Measurements from ENCODE around the gene SH2B3. TPM values are rescaled to one million over a fixed set of nuclear protein-coding genes. Genes with fewer than 3 reads are reported as not detected.

The SH2B3 gene
- polyA plus RNA-seq, 1 donor from 2014 or later, result 3.0 TPM

GRCh38 chr12:111427417-111428074, 21.8 kb downstream of the SH2B3 start:
- Histone ChIP-seq H3K79me2 (replicated peaks; ENCODE audit: insufficient read depth, low read length) (no peaks in the 10 kb centered on the region), H3K27me3 (ENCODE audit: insufficient read depth, low read depth, low read length) (no peaks in the 10 kb centered on the region), H3K4me2 (ENCODE audit: low read length) (no peak overlapping the region), H3F3A (ENCODE audit: insufficient read depth, low read length, poor library complexity, severe bottlenecking) (no peaks in the 10 kb centered on the region), H4K20me1 (ENCODE audit: insufficient read depth) (no peaks in the 10 kb centered on the region), H3K9ac (ENCODE audit: low read length) (no peak overlapping the region), H3K9me2 (ENCODE audit: insufficient read depth, low read length) (no peaks in the 10 kb centered on the region), H3K27ac (ENCODE audit: low read length) (no peak overlapping the region), H3K36me3 (ENCODE audit: insufficient read depth, low read length) (no peaks in the 10 kb centered on the region), H3K9me3 (ENCODE audit: low read length) (no peaks in the 10 kb centered on the region), H3K4me3 (ENCODE audit: low read length) (no peak overlapping the region), H2AFZ (ENCODE audit: low read depth, low read length) (no peak overlapping the region)
- TF ChIP-seq EZH2 (IDR thresholded peaks at IDR 0.05; ENCODE audit: borderline replicate concordance, insufficient read depth, low read length, poor library complexity, severe bottlenecking) (no peak), EP300 (conservative IDR thresholded peaks at IDR 0.05; ENCODE audit: poor library complexity, severe bottlenecking) (no peak), MXI1 (conservative IDR thresholded peaks at IDR 0.05; ENCODE audit: poor library complexity, severe bottlenecking) (no peak), RAD21 (conservative IDR thresholded peaks at IDR 0.05) (no peak), REST (IDR thresholded peaks at IDR 0.05; ENCODE audit: borderline replicate concordance) (no peak), TAF1 (IDR thresholded peaks at IDR 0.05; ENCODE audit: low read depth) (no peak), POLR2AphosphoS5 (IDR thresholded peaks at IDR 0.05) (no peak), SMC3 (conservative IDR thresholded peaks at IDR 0.05; ENCODE audit: poor library complexity) (no peak)
- TF ChIP-seq, protein P1, sequence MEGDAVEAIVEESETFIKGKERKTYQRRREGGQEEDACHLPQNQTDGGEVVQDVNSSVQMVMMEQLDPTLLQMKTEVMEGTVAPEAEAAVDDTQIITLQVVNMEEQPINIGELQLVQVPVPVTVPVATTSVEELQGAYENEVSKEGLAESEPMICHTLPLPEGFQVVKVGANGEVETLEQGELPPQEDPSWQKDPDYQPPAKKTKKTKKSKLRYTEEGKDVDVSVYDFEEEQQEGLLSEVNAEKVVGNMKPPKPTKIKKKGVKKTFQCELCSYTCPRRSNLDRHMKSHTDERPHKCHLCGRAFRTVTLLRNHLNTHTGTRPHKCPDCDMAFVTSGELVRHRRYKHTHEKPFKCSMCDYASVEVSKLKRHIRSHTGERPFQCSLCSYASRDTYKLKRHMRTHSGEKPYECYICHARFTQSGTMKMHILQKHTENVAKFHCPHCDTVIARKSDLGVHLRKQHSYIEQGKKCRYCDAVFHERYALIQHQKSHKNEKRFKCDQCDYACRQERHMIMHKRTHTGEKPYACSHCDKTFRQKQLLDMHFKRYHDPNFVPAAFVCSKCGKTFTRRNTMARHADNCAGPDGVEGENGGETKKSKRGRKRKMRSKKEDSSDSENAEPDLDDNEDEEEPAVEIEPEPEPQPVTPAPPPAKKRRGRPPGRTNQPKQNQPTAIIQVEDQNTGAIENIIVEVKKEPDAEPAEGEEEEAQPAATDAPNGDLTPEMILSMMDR (IDR thresholded peaks at IDR 0.05; ENCODE audit: poor library complexity, severe bottlenecking), result no peak

DNA sequence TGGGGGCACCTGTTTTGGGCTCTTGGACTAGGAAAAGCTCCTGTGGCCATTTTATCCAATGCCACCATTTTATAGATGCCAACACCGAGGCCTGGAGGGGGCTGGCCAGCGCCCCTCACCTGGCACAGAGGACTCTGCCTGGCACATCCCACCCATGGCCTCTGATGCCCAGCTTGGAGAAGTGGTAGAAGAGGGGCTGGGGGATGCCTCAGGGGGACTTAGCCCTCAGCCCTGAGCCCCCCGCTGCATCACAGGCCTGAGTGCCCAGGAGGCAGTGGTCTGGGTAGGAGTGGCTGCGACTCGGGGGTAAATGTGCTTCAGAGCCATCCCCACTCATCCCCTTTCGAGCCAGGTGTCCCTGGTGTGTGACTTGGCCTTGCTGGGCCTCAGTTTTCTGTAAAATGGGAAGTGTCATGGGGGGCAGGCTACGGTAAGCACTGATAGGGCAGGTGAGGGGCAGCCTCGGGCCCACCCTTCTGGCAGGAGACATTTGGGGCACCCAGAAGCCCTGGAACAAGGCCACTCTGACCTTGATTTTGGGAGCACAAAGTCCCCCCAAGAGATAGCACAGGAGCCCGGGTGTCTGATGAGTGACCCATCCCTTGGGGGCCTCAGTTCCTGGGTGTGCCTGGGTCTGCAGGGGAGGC, 22.5 kb downstream of the SH2B3 start:
- TF ChIP-seq TAF1 (IDR thresholded peaks at IDR 0.05; ENCODE audit: low read depth), result no peak
- no peak for TF ChIP-seq POLR2AphosphoS5 (IDR thresholded peaks at IDR 0.05)
- H2AFZ ChIP-seq (ENCODE audit: low read depth, low read length), result no peak overlapping the region
- H3K27ac ChIP-seq (ENCODE audit: low read length), result no peak overlapping the region
- H4K20me1 ChIP-seq (ENCODE audit: insufficient read depth), result no peaks in the 10 kb centered on the region
- no peaks in the 10 kb centered on the region for H3F3A ChIP-seq (ENCODE audit: insufficient read depth, low read length, poor library complexity, severe bottlenecking)
- no peaks in the 10 kb centered on the region for H3K79me2 ChIP-seq (replicated peaks; ENCODE audit: insufficient read depth, low read length)
- H3K36me3 ChIP-seq (ENCODE audit: insufficient read depth, low read length), result no peaks in the 10 kb centered on the region
- H3K27me3 ChIP-seq (ENCODE audit: insufficient read depth, low read depth, low read length), result no peaks in the 10 kb centered on the region
- H3K9ac ChIP-seq (ENCODE audit: low read length), result no peak overlapping the region
- no peaks in the 10 kb centered on the region for H3K9me2 ChIP-seq (ENCODE audit: insufficient read depth, low read length)
- H3K4me3 ChIP-seq (ENCODE audit: low read length), result no peak overlapping the region
- H3K4me2 ChIP-seq (ENCODE audit: low read length), result no peak overlapping the region
- H3K9me3 ChIP-seq (ENCODE audit: low read length), result no peaks in the 10 kb centered on the region

Measured in neural cell (in vitro differentiated cells).